SIG-M5 (cell line): ENCODE data around the gene NDUFA1.
"Not testable (repeated sequence)": the region's sequence is repeated elsewhere in the genome, so short reads cannot be mapped to it uniquely, and the experiment has no call there.

Experiments
- DNase-seq: peaks from one replicate; lab custom pipeline; 2025; lab: John Stamatoyannopoulos, UW

The NDUFA1 gene

GRCh38 chrX:119900976-119901375 is 29.3 kb downstream of the NDUFA1 start:
- no peak for DNase-seq

DNA sequence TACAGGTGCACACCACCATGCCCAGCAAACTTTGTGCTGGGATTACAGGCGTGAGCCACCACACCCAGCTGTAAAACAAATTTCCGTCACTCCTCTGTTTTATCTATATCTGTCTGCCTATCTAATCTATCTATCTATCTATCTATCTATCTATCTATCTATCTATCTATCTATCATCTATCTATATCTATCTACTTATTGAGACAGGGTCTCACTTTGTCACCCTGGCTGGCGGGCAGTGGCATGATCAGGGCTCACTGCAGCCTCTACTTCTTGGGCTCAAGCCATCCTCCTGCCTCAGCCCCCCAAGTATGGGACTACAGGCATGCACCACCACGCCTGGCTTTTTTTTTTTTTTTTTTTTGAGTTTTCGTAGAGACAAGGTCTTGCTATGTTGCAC is 44.7 kb downstream of the NDUFA1 start:
- DNase-seq: no peak

DNA sequence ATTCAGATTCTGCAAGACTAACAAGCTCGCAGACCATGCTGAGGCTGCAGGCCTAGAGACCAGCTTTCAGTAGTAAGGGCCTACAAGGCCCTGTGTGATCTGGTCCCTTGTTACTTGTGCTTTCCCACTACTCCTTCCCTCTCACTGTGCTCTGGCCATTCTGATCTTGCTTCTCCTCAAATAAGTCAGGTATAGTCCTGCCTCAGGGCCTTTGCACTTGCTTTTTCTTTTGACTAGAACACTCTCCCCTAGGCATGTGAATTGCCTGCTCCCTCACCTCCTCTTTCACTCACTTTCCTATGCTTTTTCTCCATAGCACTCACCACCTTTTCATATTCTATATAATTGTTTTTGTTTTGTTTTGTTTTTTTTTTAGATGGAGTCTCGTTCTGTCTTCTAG is 46.2 kb downstream of the NDUFA1 start:
- DNase-seq: no peak

DNA sequence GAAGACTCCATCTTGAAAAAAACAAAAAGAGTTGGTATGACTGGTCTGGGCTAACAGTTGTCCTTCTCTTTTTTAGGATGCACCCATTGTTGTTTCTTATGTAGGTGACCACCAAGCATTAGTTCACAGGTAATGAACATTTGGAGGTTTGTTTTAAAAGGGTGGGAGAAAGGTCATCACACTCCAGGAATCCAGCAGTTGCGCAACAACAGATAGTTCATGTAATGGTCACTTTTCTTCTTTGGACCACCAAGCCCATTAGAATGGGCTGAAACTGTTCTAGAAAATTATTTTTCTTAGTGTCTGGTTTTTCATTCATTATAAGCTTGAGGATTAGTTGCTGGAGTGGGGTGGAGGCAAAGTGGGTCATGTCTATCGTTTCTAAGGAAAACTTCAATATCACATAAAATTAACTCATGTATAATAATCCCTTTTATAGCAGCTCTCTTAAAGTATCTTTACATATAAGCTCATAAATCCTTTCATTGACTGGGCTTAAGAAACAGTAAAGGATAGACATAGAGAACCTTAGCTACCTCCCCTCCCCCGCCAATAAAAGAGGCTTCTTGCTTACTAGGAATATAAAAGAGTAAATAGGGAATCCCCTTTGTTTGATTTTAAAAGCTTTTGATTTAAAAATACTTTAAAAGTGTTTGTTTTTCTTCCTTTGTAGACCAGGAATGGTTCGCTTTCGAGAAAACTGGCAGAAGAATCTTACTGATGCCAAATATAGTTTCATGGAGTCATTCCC is 48.4 kb downstream of the NDUFA1 start:
- no peak for DNase-seq

DNA sequence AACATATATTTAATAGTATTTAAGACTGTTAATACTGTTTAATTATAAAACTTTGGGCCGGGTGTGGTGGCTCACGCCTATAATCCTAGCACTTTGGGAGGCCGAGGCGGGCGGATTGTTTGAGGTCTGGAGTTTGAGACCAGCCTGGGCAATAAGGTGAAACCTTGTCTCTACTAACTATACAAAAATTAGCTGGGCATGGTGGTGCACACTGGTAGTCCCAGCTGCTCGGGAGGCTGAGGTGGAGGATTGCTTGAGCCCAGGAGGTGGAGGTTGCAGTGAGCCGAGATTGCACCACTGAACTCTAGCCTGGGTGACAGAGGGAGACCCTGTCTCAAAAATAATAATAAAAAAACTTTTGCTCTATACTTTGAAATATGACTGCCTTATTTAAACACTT is 50.8 kb downstream of the NDUFA1 start:
- not testable (repeated sequence) for DNase-seq
